ENCODE measurements around the gene MYO18A.

Gene MYO18A

GRCh38 chr17:29062215-29062614 lies 118.0 kb downstream of the MYO18A start:
- Histone ChIP-seq H3K9me3 (ENCODE audit: control insufficient read depth in 1 of 2, low read length in 2 of 2) (no peaks in the 10 kb centered on the region), H3K4me1 (ENCODE audit: control insufficient read depth in 1 of 2, insufficient read depth in 2 of 2, low read length in 2 of 2) (no peaks in the 10 kb centered on the region), H3K27me3 (ENCODE audit: control insufficient read depth in 1 of 2, insufficient read depth in 2 of 2, low read length in 2 of 2) (peaks cover 0 to 3% of the 10 kb centered on the region in 2 donors), H3K27ac (ENCODE audit: low read depth, low read length) (no peak overlapping the region), H3K36me3 (ENCODE audit: control insufficient read depth in 1 of 2, insufficient read depth in 2 of 2, low read length in 2 of 2) (no peaks in the 10 kb centered on the region), H3K9ac (ENCODE audit: low read depth in 1 of 2, low read length in 2 of 2) (no peak overlapping the region), H3K4me3 (ENCODE audit: low read depth in 1 of 2, low read length in 2 of 2) (no peak overlapping the region)

GRCh38 chr17:29061036-29061435 lies 119.2 kb downstream of the MYO18A start:
- Histone ChIP-seq H3K9ac (ENCODE audit: low read depth in 1 of 2, low read length in 2 of 2) (no peak overlapping the region), H3K27ac (ENCODE audit: low read depth, low read length) (no peak overlapping the region), H3K4me3 (ENCODE audit: low read depth in 1 of 2, low read length in 2 of 2) (no peak overlapping the region), H3K4me1 (ENCODE audit: control insufficient read depth in 1 of 2, insufficient read depth in 2 of 2, low read length in 2 of 2) (no peaks in the 10 kb centered on the region), H3K27me3 (ENCODE audit: control insufficient read depth in 1 of 2, insufficient read depth in 2 of 2, low read length in 2 of 2) (no peaks in the 10 kb centered on the region), H3K36me3 (ENCODE audit: control insufficient read depth in 1 of 2, insufficient read depth in 2 of 2, low read length in 2 of 2) (no peaks in the 10 kb centered on the region), H3K9me3 (ENCODE audit: control insufficient read depth in 1 of 2, low read length in 2 of 2) (no peaks in the 10 kb centered on the region)

GRCh38 chr17:29060475-29060874 lies 119.7 kb downstream of the MYO18A start:
- no peaks in the 10 kb centered on the region for H3K27me3 ChIP-seq (ENCODE audit: control insufficient read depth in 1 of 2, insufficient read depth in 2 of 2, low read length in 2 of 2)
- H3K9me3 ChIP-seq (ENCODE audit: control insufficient read depth in 1 of 2, low read length in 2 of 2): no peaks in the 10 kb centered on the region
- no peak overlapping the region for H3K27ac ChIP-seq (ENCODE audit: low read depth, low read length)
- no peaks in the 10 kb centered on the region for H3K4me1 ChIP-seq (ENCODE audit: control insufficient read depth in 1 of 2, insufficient read depth in 2 of 2, low read length in 2 of 2)
- no peaks in the 10 kb centered on the region for H3K36me3 ChIP-seq (ENCODE audit: control insufficient read depth in 1 of 2, insufficient read depth in 2 of 2, low read length in 2 of 2)
- H3K9ac ChIP-seq (ENCODE audit: low read depth in 1 of 2, low read length in 2 of 2): no peak overlapping the region
- H3K4me3 ChIP-seq (ENCODE audit: low read depth in 1 of 2, low read length in 2 of 2): no peak overlapping the region

GRCh38 chr17:29059281-29059680 lies 120.9 kb downstream of the MYO18A start:
- Histone ChIP-seq H3K27me3 (ENCODE audit: control insufficient read depth in 1 of 2, insufficient read depth in 2 of 2, low read length in 2 of 2) (no peaks in the 10 kb centered on the region), H3K9ac (ENCODE audit: low read depth in 1 of 2, low read length in 2 of 2) (no peak overlapping the region), H3K27ac (ENCODE audit: low read depth, low read length) (no peak overlapping the region), H3K9me3 (ENCODE audit: control insufficient read depth in 1 of 2, low read length in 2 of 2) (no peaks in the 10 kb centered on the region), H3K4me1 (ENCODE audit: control insufficient read depth in 1 of 2, insufficient read depth in 2 of 2, low read length in 2 of 2) (no peaks in the 10 kb centered on the region), H3K4me3 (ENCODE audit: low read depth in 1 of 2, low read length in 2 of 2) (no peak overlapping the region), H3K36me3 (ENCODE audit: control insufficient read depth in 1 of 2, insufficient read depth in 2 of 2, low read length in 2 of 2) (no peaks in the 10 kb centered on the region)

- no peak overlapping the region for H3K9ac ChIP-seq (ENCODE audit: low read depth in 1 of 2, low read length in 2 of 2)
- H3K27me3 ChIP-seq (ENCODE audit: control insufficient read depth in 1 of 2, insufficient read depth in 2 of 2, low read length in 2 of 2): no peaks in the 10 kb centered on the region
- H3K36me3 ChIP-seq (ENCODE audit: control insufficient read depth in 1 of 2, insufficient read depth in 2 of 2, low read length in 2 of 2): no peaks in the 10 kb centered on the region
- no peak overlapping the region for H3K4me3 ChIP-seq (ENCODE audit: low read depth in 1 of 2, low read length in 2 of 2)
- no peaks in the 10 kb centered on the region for H3K4me1 ChIP-seq (ENCODE audit: control insufficient read depth in 1 of 2, insufficient read depth in 2 of 2, low read length in 2 of 2)
- no peak overlapping the region for H3K27ac ChIP-seq (ENCODE audit: low read depth, low read length)
- no peaks in the 10 kb centered on the region for H3K9me3 ChIP-seq (ENCODE audit: control insufficient read depth in 1 of 2, low read length in 2 of 2)
Observed at GRCh38 chr17:29058391-29058790, 121.8 kb downstream of the MYO18A start.

GRCh38 chr17:29057361-29057760 lies 122.8 kb downstream of the MYO18A start:
- Histone ChIP-seq H3K4me1 (ENCODE audit: control insufficient read depth in 1 of 2, insufficient read depth in 2 of 2, low read length in 2 of 2) (no peaks in the 10 kb centered on the region), H3K9me3 (ENCODE audit: control insufficient read depth in 1 of 2, low read length in 2 of 2) (no peaks in the 10 kb centered on the region), H3K27ac (ENCODE audit: low read depth, low read length) (no peak overlapping the region)

GRCh38 chr17:29054835-29055234 lies 125.4 kb downstream of the MYO18A start:
- Histone ChIP-seq H3K36me3 (ENCODE audit: control insufficient read depth in 1 of 2, insufficient read depth in 2 of 2, low read length in 2 of 2) (no peaks in the 10 kb centered on the region), H3K9ac (ENCODE audit: low read depth in 1 of 2, low read length in 2 of 2) (no peak overlapping the region), H3K4me3 (ENCODE audit: low read depth in 1 of 2, low read length in 2 of 2) (no peak overlapping the region), H3K27me3 (ENCODE audit: control insufficient read depth in 1 of 2, insufficient read depth in 2 of 2, low read length in 2 of 2) (no peaks in the 10 kb centered on the region), H3K27ac (ENCODE audit: low read depth, low read length) (no peak overlapping the region), H3K4me1 (ENCODE audit: control insufficient read depth in 1 of 2, insufficient read depth in 2 of 2, low read length in 2 of 2) (no peaks in the 10 kb centered on the region), H3K9me3 (ENCODE audit: control insufficient read depth in 1 of 2, low read length in 2 of 2) (no peaks in the 10 kb centered on the region)

More at GRCh38 chr17:29057361-29057760, 122.8 kb downstream of the MYO18A start:
- Histone ChIP-seq H3K9ac (ENCODE audit: low read depth in 1 of 2, low read length in 2 of 2) (no peak overlapping the region), H3K36me3 (ENCODE audit: control insufficient read depth in 1 of 2, insufficient read depth in 2 of 2, low read length in 2 of 2) (no peaks in the 10 kb centered on the region), H3K4me3 (ENCODE audit: low read depth in 1 of 2, low read length in 2 of 2) (no peak overlapping the region), H3K27me3 (ENCODE audit: control insufficient read depth in 1 of 2, insufficient read depth in 2 of 2, low read length in 2 of 2) (no peaks in the 10 kb centered on the region)

- Histone ChIP-seq H3K36me3 (ENCODE audit: control insufficient read depth in 1 of 2, insufficient read depth in 2 of 2, low read length in 2 of 2) (no peaks in the 10 kb centered on the region), H3K4me1 (ENCODE audit: control insufficient read depth in 1 of 2, insufficient read depth in 2 of 2, low read length in 2 of 2) (no peaks in the 10 kb centered on the region), H3K9me3 (ENCODE audit: control insufficient read depth in 1 of 2, low read length in 2 of 2) (no peaks in the 10 kb centered on the region), H3K4me3 (ENCODE audit: low read depth in 1 of 2, low read length in 2 of 2) (no peak overlapping the region), H3K9ac (ENCODE audit: low read depth in 1 of 2, low read length in 2 of 2) (no peak overlapping the region), H3K27ac (ENCODE audit: low read depth, low read length) (no peak overlapping the region), H3K27me3 (ENCODE audit: control insufficient read depth in 1 of 2, insufficient read depth in 2 of 2, low read length in 2 of 2) (no peaks in the 10 kb centered on the region)
Observed at GRCh38 chr17:29051731-29052130, 128.5 kb downstream of the MYO18A start.

- Histone ChIP-seq H3K4me3 (ENCODE audit: low read depth in 1 of 2, low read length in 2 of 2) (no peak overlapping the region), H3K27ac (ENCODE audit: low read depth, low read length) (no peak overlapping the region), H3K9me3 (ENCODE audit: control insufficient read depth in 1 of 2, low read length in 2 of 2) (no peaks in the 10 kb centered on the region), H3K9ac (ENCODE audit: low read depth in 1 of 2, low read length in 2 of 2) (no peak overlapping the region), H3K36me3 (ENCODE audit: control insufficient read depth in 1 of 2, insufficient read depth in 2 of 2, low read length in 2 of 2) (no peaks in the 10 kb centered on the region), H3K27me3 (ENCODE audit: control insufficient read depth in 1 of 2, insufficient read depth in 2 of 2, low read length in 2 of 2) (no peaks in the 10 kb centered on the region), H3K4me1 (ENCODE audit: control insufficient read depth in 1 of 2, insufficient read depth in 2 of 2, low read length in 2 of 2) (peaks cover 0 to 4% of the 10 kb centered on the region in 2 donors)
Observed at GRCh38 chr17:29051194-29051593, 129.0 kb downstream of the MYO18A start.

GRCh38 chr17:29050176-29050575 lies 130.0 kb downstream of the MYO18A start:
- H3K27me3 ChIP-seq (ENCODE audit: control insufficient read depth in 1 of 2, insufficient read depth in 2 of 2, low read length in 2 of 2): no peaks in the 10 kb centered on the region
- H3K9me3 ChIP-seq (ENCODE audit: control insufficient read depth in 1 of 2, low read length in 2 of 2): no peaks in the 10 kb centered on the region
- peaks cover 0 to 11% of the 10 kb centered on the region in 2 donors for H3K4me1 ChIP-seq (ENCODE audit: control insufficient read depth in 1 of 2, insufficient read depth in 2 of 2, low read length in 2 of 2)
- no peak overlapping the region for H3K27ac ChIP-seq (ENCODE audit: low read depth, low read length)
- no peak overlapping the region for H3K4me3 ChIP-seq (ENCODE audit: low read depth in 1 of 2, low read length in 2 of 2)
- H3K9ac ChIP-seq (ENCODE audit: low read depth in 1 of 2, low read length in 2 of 2): no peak overlapping the region
- H3K36me3 ChIP-seq (ENCODE audit: control insufficient read depth in 1 of 2, insufficient read depth in 2 of 2, low read length in 2 of 2): no peaks in the 10 kb centered on the region

GRCh38 chr17:29049541-29050145 lies 130.6 kb downstream of the MYO18A start:
- Histone ChIP-seq H3K4me1 (ENCODE audit: control insufficient read depth in 1 of 2, insufficient read depth in 2 of 2, low read length in 2 of 2) (peaks cover 0 to 11% of the 10 kb centered on the region in 2 donors), H3K27ac (ENCODE audit: low read depth, low read length) (no peak overlapping the region), H3K36me3 (ENCODE audit: control insufficient read depth in 1 of 2, insufficient read depth in 2 of 2, low read length in 2 of 2) (no peaks in the 10 kb centered on the region), H3K4me3 (ENCODE audit: low read depth in 1 of 2, low read length in 2 of 2) (no peak overlapping the region), H3K9me3 (ENCODE audit: control insufficient read depth in 1 of 2, low read length in 2 of 2) (no peaks in the 10 kb centered on the region), H3K9ac (ENCODE audit: low read depth in 1 of 2, low read length in 2 of 2) (no peak overlapping the region), H3K27me3 (ENCODE audit: control insufficient read depth in 1 of 2, insufficient read depth in 2 of 2, low read length in 2 of 2) (no peaks in the 10 kb centered on the region)
